Neural crest cell (in vitro differentiated cells): Measurements from ENCODE around the gene MINPP1. TPM values are rescaled to one million over a fixed set of nuclear protein-coding genes. Genes with fewer than 3 reads are reported as not detected.

Source experiments
- DNase-seq: peaks from one replicate; pipeline ENCODE4 v3.0.0; 2021; ENCODE audit warnings: low read depth, mixed read lengths, low spot score
- H3K27ac Mint-ChIP-seq: one replicate; pipeline ENCODE4 v1.8.0; 2021; ENCODE audit warnings: mild to moderate bottlenecking, mixed read lengths; ENCODE audit not compliant: unreplicated experiment
- H3K27me3 Mint-ChIP-seq: 2 replicates; pipeline ENCODE4 v1.8.0; 2021; ENCODE audit warnings: low read depth, mild to moderate bottlenecking, mixed read lengths
- H3K36me3 Mint-ChIP-seq: 2 replicates; pipeline ENCODE4 v1.8.0; 2021; ENCODE audit warnings: low read depth, mild to moderate bottlenecking, mixed read lengths
- H3K4me1 Mint-ChIP-seq: 2 replicates; pipeline ENCODE4 v1.8.0; 2021; ENCODE audit warnings: mixed read lengths
- H3K4me3 Mint-ChIP-seq: one replicate; pipeline ENCODE4 v1.8.0; 2021; ENCODE audit warnings: mild to moderate bottlenecking, mixed read lengths
- H3K9me3 Mint-ChIP-seq: 2 replicates; pipeline ENCODE4 v1.8.0; 2021; ENCODE audit warnings: mixed read lengths
- total RNA-seq: library from RNA; stranded (reverse); gene quantifications from 2 replicates; pipeline ENCODE4 v1.2.1, GENCODE V29; 2021
- TF ChIP-seq, protein P1 (sequence below): fragments of 200-600 bp; sonication (generic); conservative IDR thresholded peaks from 2 replicates; pipeline ENCODE4 v1.5.0; 2021; ENCODE audit warnings: antibody characterized with exemption, mild to moderate bottlenecking

Gene MINPP1
- total RNA-seq, 1 donor from 2014 or later, result 23.9 TPM

- Mint-ChIP-seq H3K9me3 (peaks cover 6% of the 10 kb centered on the region), H3K4me3 (no peak overlapping the region), H3K27me3 (no peaks in the 10 kb centered on the region), H3K36me3 (peaks cover 37% of the 10 kb centered on the region), H3K27ac (no peak overlapping the region), H3K4me1 (no peaks in the 10 kb centered on the region)
- TF ChIP-seq, protein P1, sequence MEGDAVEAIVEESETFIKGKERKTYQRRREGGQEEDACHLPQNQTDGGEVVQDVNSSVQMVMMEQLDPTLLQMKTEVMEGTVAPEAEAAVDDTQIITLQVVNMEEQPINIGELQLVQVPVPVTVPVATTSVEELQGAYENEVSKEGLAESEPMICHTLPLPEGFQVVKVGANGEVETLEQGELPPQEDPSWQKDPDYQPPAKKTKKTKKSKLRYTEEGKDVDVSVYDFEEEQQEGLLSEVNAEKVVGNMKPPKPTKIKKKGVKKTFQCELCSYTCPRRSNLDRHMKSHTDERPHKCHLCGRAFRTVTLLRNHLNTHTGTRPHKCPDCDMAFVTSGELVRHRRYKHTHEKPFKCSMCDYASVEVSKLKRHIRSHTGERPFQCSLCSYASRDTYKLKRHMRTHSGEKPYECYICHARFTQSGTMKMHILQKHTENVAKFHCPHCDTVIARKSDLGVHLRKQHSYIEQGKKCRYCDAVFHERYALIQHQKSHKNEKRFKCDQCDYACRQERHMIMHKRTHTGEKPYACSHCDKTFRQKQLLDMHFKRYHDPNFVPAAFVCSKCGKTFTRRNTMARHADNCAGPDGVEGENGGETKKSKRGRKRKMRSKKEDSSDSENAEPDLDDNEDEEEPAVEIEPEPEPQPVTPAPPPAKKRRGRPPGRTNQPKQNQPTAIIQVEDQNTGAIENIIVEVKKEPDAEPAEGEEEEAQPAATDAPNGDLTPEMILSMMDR, result no peak
- no peak for DNase-seq
Observed at GRCh38 chr10:87532696-87533095, 28.0 kb downstream of the MINPP1 start.

DNA sequence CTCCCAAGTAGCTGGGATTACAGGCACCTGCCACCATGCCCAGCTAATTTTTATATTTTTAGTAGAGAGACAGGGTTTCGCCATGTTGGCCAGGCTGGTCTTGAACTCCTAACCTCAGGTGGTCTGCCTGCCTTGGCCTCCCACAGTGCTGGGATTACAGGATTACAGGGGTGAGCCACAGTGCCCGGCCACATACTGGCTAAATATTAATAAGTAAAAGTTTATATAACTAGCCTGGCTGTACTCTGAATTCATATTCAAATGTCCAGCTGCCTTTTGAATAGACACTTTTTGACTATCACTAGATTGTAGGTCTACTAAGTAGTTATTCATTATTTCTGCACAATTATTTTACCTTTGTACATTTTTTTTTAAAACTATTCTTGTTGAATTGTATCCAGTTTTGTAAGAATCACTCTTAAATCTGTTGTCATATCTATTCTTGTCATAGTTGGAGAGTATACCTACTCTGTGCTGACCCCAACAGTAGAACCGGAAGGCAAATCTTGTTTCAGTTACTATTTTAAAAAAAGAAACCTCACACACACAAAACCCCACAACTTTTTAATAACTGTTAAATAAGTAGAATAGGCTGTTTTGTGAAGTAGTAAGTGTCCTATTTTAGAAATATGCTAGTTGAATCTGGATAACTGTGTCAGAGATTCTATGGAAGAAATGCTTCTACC is 29.6 kb downstream of the MINPP1 start:
- no peak for DNase-seq
- Mint-ChIP-seq H3K4me1 (no peaks in the 10 kb centered on the region), H3K27ac (no peak overlapping the region), H3K9me3 (peaks cover 2% of the 10 kb centered on the region), H3K36me3 (peaks cover 26% of the 10 kb centered on the region), H3K27me3 (no peaks in the 10 kb centered on the region), H3K4me3 (no peak overlapping the region)
- TF ChIP-seq, protein P1, result no peak

- peaks cover 4% of the 10 kb centered on the region for H3K9me3 Mint-ChIP-seq
- H3K27me3 Mint-ChIP-seq, result no peaks in the 10 kb centered on the region
- H3K27ac Mint-ChIP-seq, result no peak overlapping the region
- peaks cover 34% of the 10 kb centered on the region for H3K36me3 Mint-ChIP-seq
- TF ChIP-seq, protein P1, result no peak
- no peak for DNase-seq
- H3K4me3 Mint-ChIP-seq, result no peak overlapping the region
- no peaks in the 10 kb centered on the region for H3K4me1 Mint-ChIP-seq
Observed at GRCh38 chr10:87538092-87539015, 33.7 kb downstream of the MINPP1 start.

GRCh38 chr10:87541114-87541513 is 36.4 kb downstream of the MINPP1 start:
- Mint-ChIP-seq H3K9me3 (peaks cover 4% of the 10 kb centered on the region), H3K27me3 (no peaks in the 10 kb centered on the region), H3K36me3 (peaks cover 42% of the 10 kb centered on the region), H3K4me3 (no peak overlapping the region), H3K4me1 (peaks cover 5% of the 10 kb centered on the region), H3K27ac (no peak overlapping the region)
- DNase-seq, result no peak
- TF ChIP-seq, protein P1, result no peak

DNA sequence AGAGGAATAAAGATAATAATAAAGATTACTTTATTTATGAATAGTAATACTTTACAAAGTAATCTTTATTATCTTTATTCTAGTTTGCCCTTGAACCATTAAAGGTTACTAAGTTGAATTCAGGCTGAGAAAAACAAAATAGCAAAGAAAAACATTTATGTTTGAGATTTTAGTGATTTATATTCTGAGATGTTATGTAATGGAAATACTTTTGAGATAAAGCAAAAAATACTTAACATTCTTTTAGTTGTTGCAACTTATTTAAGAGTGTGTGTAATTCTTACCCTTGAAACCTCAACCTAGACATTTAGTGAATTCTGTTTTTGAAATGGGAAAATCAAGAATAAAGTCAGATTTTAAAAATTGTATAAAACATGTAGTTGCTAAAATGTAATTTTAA is 40.0 kb downstream of the MINPP1 start:
- Mint-ChIP-seq H3K27ac (no peak overlapping the region), H3K9me3 (peaks cover 4% of the 10 kb centered on the region), H3K27me3 (no peaks in the 10 kb centered on the region), H3K36me3 (peaks cover 42% of the 10 kb centered on the region), H3K4me1 (peaks cover 12% of the 10 kb centered on the region), H3K4me3 (no peak overlapping the region)
- DNase-seq, result no peak
- TF ChIP-seq, protein P1, result no peak
